GM18498 (cell line): ENCODE results near the gene SFTPB.
"Not testable (repeated sequence)": the region's sequence is repeated elsewhere in the genome, so short reads cannot be mapped to it uniquely, and the experiment has no call there.

Experiments used
- ATAC-seq: cut with Tn5 transposase; IDR thresholded peaks from one replicate; pipeline ENCODE4 v1.9.1; 2021; ENCODE audit warnings: mild to moderate bottlenecking, moderate library complexity; ENCODE audit not compliant: unreplicated experiment

Gene SFTPB

GRCh38 chr2:85678377-85678776 is 10.4 kb upstream of the SFTPB start:
- no peak for ATAC-seq

GRCh38 chr2:85675866-85676548 is 8.0 kb upstream of the SFTPB start:
- ATAC-seq: no peak

GRCh38 chr2:85675427-85675826 is 7.4 kb upstream of the SFTPB start:
- ATAC-seq: no peak

GRCh38 chr2:85674417-85674816 is 6.4 kb upstream of the SFTPB start:
- no peak for ATAC-seq

GRCh38 chr2:85673716-85674375 is 5.8 kb upstream of the SFTPB start:
- no peak for ATAC-seq

- no peak for ATAC-seq
These were observed 4.5 kb upstream of the SFTPB start for GRCh38 chr2:85672456-85672855.

GRCh38 chr2:85670416-85670815 is 2.4 kb upstream of the SFTPB start:
- not testable (repeated sequence) for ATAC-seq

GRCh38 chr2:85669549-85669948 is 1.6 kb upstream of the SFTPB start:
- peak; percentile 72 for ATAC-seq

- no peak for ATAC-seq
These were observed 801 bp upstream of the SFTPB start for GRCh38 chr2:85668857-85669142.

- ATAC-seq: no peak
These were observed 414 bp downstream of the SFTPB start for GRCh38 chr2:85667561-85668008.

GRCh38 chr2:85666435-85667316 is 1.3 kb downstream of the SFTPB start:
- no peak for ATAC-seq

- ATAC-seq: no peak
These were observed 2.0 kb downstream of the SFTPB start for GRCh38 chr2:85666016-85666415.

- no peak for ATAC-seq
These were observed 2.6 kb downstream of the SFTPB start for GRCh38 chr2:85665264-85665937.

GRCh38 chr2:85663594-85664565 is 4.1 kb downstream of the SFTPB start:
- ATAC-seq: no peak

GRCh38 chr2:85662899-85663593 is 5.0 kb downstream of the SFTPB start:
- no peak for ATAC-seq

- ATAC-seq: no peak
These were observed 6.7 kb downstream of the SFTPB start for GRCh38 chr2:85661139-85661858.

GRCh38 chr2:85660725-85661124 is 7.3 kb downstream of the SFTPB start:
- no peak for ATAC-seq

GRCh38 chr2:85660301-85660700 is 7.7 kb downstream of the SFTPB start:
- ATAC-seq: not testable (repeated sequence)
